GM23248 (cell line): ENCODE results near the gene CEP350.

ENCODE experiments used
- EZH2 ChIP-seq: fragments of 200-600 bp; sonication (generic); IDR thresholded peaks from 2 replicates; pipeline ENCODE4 v1.6.1; 2018; ENCODE audit warnings: antibody characterized with exemption, mild to moderate bottlenecking; ENCODE audit not compliant: insufficient read depth, poor library complexity, severe bottlenecking
- EZH2phosphoT487 ChIP-seq: fragments of 200-600 bp; sonication (generic); IDR thresholded peaks from 2 replicates; pipeline ENCODE4 v1.6.1; 2018; ENCODE audit warnings: antibody characterized with exemption, moderate library complexity, mild to moderate bottlenecking, low read depth; ENCODE audit not compliant: insufficient read depth

GRCh38 chr1:180028864-180029263, 74.3 kb downstream of the CEP350 start:
- TF ChIP-seq EZH2 (no peak), EZH2phosphoT487 (no peak)
